GM06990 (cell line): ENCODE measurements around the gene CELF5.

Experiments used
- DNase-seq: peaks from one replicate; pipeline ENCODE4 v3.0.0-alpha.2; 2011; ENCODE audit not compliant: insufficient read length; ENCODE audit errors: extremely low read depth
- H3K27me3 ChIP-seq: replicated peaks from 2 replicates; pipeline ENCODE4 v1.6.0; 2011; ENCODE audit warnings: low read length; ENCODE audit not compliant: control insufficient read depth, insufficient read depth
- H3K36me3 ChIP-seq: 2 replicates; pipeline ENCODE4 v1.5.1; 2011; ENCODE audit warnings: low read length; ENCODE audit not compliant: control insufficient read depth, insufficient read depth
- H3K4me3 ChIP-seq: replicated peaks from 2 replicates; pipeline ENCODE4 v1.5.1; 2011; ENCODE audit warnings: low read depth, mild to moderate bottlenecking, control low read depth, low read length
- CTCF ChIP-seq: IDR thresholded peaks from 2 replicates; pipeline ENCODE4 v1.5.1; 2011; ENCODE audit warnings: low read length, control low read depth, mild to moderate bottlenecking, inconsistent platforms; ENCODE audit not compliant: insufficient read depth, poor library complexity, severe bottlenecking

The CELF5 gene

GRCh38 chr19:3310711-3311110 lies 86.2 kb downstream of the CELF5 start:
- no peak for DNase-seq
- Histone ChIP-seq H3K36me3 (no peaks in the 10 kb centered on the region), H3K27me3 (no peaks in the 10 kb centered on the region), H3K4me3 (no peak overlapping the region)
- no peak for TF ChIP-seq CTCF

- Histone ChIP-seq H3K36me3 (no peaks in the 10 kb centered on the region), H3K4me3 (no peak overlapping the region), H3K27me3 (no peaks in the 10 kb centered on the region)
- no peak for DNase-seq
- no peak for TF ChIP-seq CTCF
Measured at GRCh38 chr19:3313199-3313575, 88.7 kb downstream of the CELF5 start.

GRCh38 chr19:3314962-3315675 lies 90.7 kb downstream of the CELF5 start:
- H3K4me3 ChIP-seq = no peak overlapping the region
- H3K36me3 ChIP-seq = no peaks in the 10 kb centered on the region
- no peak for TF ChIP-seq CTCF
- H3K27me3 ChIP-seq = no peaks in the 10 kb centered on the region
- no peak for DNase-seq

- Histone ChIP-seq H3K36me3 (no peaks in the 10 kb centered on the region), H3K4me3 (no peak overlapping the region), H3K27me3 (no peaks in the 10 kb centered on the region)
- no peak for DNase-seq
- no peak for TF ChIP-seq CTCF
Measured at GRCh38 chr19:3315676-3315973, 91.2 kb downstream of the CELF5 start.

- no peak for DNase-seq
- no peak for TF ChIP-seq CTCF
Measured at GRCh38 chr19:3316132-3316648, 91.7 kb downstream of the CELF5 start.

More at GRCh38 chr19:3316132-3316648, 91.7 kb downstream of the CELF5 start:
- Histone ChIP-seq H3K36me3 (no peaks in the 10 kb centered on the region), H3K4me3 (no peak overlapping the region), H3K27me3 (no peaks in the 10 kb centered on the region)
